Hematopoietic multipotent progenitor cell treated with erythropoietin and hydrocortisone succinate and interleukin-3 and kit ligand, for 17 days (in vitro differentiated cells): ENCODE results near the gene CTU2.

Source experiments
- DNase-seq: peaks from one replicate; pipeline ENCODE4 v3.0.0-alpha.2; 2015; ENCODE audit warnings: low spot score

Gene CTU2

DNA sequence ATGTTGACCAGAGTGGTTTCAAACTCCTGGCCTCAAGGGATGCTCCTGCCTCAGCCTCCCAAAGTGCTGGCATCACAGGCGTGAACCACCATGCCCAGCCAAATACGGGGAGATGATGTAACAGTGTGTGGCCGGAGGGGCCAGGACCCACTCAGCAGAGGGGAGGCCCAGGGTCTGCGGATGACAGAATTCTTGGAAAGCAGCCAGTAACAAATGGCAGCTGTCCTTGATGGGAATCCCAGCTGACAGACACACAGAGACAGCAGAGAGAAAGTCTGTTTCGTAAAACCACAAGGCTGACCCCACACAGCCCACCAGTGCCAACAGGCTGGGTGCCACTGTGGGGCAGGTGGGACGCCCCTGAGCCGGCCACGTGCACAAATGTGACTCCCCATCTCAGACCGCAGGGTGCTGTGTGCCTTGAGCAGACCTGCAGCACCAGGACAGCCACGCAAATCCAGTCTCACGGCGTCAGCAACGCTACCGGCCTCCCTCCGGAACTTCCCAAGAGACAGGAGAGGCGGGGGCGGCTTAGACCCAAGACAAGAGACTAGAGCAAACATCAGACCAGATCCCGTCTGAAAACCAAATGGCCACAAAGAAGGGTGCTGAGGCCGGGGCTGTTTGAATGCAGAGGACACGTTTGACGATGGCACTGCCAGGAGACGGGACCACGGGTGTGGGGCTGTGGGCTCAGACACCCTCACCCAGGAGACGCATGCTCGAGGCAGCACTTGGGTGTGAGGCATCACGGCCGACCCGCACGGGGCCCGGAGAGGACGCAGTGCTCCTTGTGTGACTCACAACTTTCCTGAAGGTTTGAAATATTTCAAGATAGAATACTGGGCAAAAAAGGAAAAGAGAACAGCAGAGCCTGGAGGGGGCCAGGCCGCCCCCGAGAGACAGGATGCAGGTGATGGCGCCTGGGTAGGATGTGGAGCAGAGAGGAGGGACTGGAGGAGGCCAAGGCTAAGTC, 24.6 kb downstream of the CTU2 start:
- DNase-seq: no peak

DNA sequence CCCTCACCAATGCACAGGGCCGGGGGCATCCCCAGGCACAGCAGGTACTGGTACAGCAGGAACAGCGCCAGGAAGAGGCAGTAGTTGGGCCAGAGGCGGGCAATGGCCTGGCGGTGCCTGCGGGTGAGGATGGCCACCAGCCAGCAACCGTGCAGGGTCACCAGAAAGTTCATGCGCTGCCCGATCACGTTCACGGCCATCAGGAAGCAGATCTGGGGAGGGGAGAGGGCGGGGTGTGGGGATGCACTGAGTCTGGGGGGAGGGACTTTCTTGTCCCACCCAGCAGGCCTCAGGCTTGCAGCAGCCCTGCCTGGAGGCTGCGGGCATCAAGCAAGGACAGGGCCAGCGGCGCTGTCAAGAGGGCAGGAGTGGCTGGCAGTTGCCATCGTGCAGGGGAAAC, 25.4 kb downstream of the CTU2 start:
- DNase-seq: no peak

DNA sequence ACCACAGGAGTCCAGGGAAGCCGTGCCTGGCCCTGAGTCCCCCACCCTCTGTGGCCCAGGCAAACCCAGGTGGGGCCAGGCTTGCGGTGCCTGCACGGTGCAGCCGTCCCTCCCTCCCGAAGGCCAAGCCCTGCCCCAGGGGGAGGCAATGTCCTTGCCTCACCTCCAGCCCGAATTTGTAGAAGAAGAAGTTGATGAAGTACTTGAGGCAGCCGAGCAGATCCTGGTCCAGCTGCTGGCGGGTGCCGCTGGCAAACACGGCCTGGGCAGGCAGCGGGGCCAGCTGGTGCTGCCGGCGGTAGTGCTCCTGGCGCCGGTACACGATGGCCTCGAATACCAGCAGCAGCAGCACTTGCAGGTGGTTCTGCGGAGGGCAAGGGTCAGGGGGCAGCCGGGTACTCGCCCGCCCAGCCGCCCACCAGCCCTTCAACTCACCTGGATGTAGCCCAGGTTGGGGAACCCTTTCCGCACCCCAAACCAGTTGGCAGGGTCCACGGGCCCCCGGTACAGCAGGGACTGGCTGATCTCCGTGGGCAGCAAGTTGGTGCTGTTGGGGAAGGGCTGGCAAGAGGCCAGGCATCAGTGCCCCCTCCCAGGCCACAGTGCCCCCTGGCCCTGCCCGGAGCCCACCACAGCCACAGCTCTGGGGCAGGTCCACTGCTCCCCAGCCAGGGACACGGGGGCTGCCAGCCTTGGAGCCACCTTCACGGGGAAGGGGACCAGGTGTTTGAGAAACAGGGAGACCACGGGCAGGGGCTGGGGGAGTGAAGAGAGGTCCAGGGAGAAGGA, 26.1 kb downstream of the CTU2 start:
- no peak for DNase-seq

DNA sequence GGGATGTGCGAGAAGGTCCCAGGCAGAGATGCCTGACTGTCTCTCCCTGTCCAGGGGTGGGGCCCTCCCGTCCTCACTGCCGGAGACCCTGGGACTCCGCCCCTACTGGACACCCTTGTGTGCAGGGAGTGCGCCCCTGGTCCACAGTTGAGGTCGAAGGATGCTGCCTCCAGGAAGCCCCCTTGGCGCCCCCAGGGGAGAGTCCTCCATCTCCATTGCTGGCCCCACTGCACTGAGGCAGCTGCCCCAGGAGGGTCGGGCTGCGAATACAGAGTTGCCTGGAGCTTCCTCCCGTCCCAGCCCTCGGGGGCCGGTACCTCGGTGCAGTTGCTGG, 26.6 kb downstream of the CTU2 start:
- no peak for DNase-seq

DNA sequence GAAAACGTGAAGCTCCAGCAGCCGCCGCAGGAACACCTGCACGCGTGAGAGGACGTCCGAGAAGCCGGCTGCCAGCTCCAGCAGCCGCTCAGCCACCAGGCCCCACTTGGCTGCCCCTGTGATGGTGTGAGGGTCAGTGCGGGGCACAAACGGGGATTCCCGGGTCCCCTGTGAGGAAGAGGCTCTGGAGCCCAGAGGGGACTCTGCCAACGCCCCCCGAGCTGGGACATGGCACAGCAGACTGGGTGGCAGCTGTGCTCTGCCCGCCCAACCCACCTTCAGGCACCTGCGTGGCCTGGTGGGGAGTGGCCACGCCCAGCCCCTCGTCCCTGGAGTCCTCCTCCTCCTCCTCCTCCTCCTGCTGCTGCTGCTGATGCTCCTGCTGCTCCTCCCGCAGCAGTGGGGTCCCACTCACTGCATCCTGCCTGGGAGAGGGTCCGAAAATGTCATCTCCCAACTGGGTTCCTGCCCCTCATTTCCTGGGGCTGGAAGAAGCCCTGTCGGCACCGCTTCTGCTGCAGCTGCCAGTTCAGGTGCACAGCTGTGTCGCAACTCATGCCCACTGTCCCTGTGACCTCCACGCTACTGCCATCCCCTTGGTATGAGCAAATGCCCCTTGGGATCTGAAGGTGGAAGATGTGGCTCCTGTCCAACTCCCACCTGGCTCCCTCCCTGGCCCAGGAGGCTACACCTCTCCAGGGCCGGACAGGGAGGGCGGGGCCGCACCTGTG, 27.5 kb downstream of the CTU2 start:
- no peak for DNase-seq

DNA sequence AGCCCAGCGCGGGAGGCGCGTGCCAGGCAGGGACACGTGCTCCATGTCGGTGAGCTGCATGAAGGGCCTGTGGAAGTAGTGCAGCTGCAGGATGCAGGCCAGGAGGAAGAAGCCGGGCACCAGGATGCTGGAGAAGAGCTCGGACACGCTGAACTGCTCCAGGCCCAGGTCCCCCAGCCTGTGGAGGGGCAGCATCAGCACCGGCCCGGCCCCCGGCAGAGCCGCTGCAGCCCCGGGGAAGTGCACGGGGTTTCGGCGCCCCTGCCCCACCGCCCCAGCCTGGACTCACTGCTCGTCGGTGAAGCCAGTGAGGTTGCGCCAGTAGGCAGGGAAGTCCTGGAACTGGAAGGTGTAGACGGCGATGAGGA, 28.0 kb downstream of the CTU2 start:
- DNase-seq: no peak

DNA sequence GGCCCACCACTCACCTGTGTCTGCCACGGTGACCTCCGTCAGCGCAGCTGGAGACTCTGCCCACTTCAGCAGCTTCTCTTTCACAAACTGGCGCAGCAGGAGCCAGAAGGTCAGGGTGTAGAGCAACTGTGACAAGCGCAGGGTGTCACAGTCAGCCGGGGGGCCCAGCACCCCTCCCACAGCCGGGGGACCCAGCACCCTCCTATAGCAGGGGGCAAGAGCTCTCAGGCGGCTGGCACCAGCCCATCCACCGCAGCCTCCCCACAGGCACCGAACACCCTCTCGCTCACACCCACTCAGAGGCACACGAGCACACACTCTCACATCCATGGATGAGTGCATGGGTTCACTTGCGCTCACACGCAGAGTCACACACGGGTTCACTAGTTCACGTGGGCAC, 28.8 kb downstream of the CTU2 start:
- DNase-seq: no peak

DNA sequence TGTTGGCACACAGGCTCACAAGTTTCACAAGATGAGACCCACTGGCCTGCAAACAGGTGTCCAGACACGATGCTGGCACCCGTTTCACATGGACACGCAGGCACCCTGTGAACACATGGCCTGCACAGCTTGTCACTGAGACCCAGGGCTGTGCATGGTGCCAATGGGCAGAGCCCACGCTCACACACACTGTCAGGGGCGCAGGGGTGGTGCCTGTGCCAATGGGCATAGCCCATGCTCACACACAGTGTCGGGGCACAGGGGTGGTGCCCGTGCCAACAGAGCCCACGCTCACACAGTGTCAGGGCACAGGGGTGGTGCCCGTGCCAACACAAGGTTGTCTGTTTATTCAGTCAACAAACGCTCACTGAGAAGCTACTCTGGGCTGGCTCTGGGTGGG, 29.3 kb downstream of the CTU2 start:
- DNase-seq: no peak

DNA sequence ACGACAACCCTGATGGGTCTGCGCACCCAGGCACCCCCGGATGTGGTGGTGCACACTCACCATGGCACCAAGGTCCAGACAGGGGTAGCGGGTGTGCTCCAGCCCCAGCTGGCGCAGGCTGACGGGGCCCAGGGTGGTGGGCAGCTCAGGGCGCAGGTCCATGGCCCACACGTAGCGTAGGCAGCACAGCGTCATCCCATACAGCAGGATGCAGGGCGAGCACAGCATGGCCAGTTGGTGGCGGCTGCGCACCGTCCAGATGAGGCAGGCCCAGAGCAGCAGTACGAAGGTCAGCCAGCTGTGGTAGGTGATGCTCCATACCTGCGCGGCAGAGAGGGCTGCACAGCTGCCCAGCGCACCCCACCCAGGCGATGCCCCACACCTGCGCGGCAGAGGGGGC, 29.8 kb downstream of the CTU2 start:
- DNase-seq: no peak

DNA sequence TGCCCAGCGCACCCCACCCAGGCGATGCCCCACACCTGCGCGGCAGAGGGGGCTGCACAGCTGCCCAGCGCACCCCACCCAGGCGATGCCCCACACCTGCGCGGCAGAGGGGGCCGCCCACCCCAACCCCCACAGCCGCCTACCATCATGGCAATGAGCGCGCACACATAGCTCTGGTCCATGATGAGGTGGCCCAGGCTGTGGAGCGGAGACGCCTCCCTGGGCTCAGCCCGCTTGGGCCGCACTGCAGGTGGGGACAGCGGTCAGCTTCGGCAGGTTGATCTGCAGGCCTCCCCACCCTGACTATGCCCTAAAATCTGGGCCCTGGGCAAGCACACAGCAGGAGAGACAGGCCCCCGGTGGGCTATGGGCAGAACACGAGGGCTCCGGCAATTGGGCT, 30.2 kb downstream of the CTU2 start:
- DNase-seq: no peak

DNA sequence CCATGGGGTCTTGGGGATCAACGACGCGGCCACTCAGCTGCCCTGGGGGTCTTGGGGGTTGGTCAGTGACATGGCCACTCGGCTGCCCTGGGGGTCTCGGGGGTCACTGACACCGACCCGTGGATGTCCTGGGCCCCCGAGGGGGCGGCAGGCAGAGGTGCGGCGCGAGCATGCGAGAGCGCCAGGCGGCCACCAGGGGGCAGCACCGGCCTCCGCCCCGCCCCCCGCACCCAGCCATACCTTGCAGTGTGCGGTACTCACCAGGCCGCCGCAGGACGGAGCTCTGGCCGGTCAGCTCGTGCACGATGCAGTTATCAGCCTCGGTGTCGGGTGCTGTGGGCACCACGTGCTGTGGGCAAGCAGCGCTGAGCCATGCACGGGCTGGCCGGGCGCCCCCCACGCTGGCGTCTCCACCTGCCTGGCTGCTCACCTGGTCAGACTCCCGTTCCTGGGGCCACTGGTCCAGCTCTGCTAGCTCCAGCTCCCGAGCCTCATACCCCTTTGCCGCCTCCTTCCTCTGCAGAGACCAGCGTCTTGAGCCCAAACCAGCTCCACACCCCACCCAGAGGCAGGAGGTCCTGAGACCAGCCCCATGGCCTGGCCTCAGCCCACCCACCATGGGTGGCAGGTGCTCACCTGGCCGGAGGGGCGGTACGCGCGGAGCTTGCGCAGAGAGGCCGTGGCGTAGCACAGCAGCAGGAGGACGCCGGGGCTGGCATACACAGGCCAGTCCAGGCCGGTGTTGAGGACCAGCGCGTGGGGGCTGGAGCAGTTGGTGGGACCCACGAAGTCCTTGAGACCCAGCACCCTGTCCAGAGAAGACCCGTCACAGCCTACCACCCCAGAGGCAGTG, 31.2 kb downstream of the CTU2 start:
- DNase-seq: peak; percentile 81

DNA sequence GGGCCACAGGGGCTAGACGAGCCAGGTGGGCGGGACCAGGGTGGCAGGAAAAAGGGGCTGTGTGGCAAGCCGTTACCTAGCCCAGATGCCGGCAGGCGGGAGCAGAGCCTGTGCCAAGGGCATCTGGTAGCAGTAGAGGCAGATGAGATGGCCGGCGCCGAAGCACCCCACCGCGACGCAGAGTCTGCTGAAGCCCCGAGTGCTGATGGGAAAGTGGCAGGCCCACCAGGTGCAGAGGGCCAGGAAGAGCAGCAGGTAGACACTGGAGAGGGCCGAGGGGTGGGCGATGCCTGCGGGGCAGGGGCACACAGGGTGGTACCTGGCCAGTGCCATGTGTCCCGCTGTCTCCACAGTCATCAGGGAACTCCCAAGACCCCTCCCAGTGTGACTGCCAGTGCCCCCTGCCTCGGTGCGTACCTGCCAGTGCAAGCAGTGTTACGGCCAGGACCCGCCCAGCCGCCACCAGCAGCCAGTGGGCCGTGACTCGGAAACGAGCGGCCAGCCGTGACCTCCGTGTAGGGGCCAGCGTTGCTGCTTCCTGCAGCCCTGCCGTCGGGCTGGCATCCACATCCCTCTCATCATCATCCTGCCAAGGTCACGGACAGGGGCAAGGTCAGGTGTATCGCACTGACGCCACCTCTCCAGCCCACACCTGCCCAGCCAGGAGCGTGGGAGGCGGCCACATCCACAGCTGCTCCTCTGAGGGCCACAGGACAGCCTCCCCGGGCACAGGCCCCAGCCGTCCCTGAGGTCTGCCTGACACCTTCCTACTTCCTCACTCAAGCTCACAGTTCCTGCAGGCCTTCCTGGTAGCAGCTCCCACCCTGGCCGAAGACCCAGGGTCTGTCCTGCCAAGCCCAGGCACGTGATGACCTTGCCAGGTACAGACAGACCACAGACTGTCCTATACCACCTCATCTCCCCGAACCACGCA, 32.1 kb downstream of the CTU2 start:
- DNase-seq: no peak

DNA sequence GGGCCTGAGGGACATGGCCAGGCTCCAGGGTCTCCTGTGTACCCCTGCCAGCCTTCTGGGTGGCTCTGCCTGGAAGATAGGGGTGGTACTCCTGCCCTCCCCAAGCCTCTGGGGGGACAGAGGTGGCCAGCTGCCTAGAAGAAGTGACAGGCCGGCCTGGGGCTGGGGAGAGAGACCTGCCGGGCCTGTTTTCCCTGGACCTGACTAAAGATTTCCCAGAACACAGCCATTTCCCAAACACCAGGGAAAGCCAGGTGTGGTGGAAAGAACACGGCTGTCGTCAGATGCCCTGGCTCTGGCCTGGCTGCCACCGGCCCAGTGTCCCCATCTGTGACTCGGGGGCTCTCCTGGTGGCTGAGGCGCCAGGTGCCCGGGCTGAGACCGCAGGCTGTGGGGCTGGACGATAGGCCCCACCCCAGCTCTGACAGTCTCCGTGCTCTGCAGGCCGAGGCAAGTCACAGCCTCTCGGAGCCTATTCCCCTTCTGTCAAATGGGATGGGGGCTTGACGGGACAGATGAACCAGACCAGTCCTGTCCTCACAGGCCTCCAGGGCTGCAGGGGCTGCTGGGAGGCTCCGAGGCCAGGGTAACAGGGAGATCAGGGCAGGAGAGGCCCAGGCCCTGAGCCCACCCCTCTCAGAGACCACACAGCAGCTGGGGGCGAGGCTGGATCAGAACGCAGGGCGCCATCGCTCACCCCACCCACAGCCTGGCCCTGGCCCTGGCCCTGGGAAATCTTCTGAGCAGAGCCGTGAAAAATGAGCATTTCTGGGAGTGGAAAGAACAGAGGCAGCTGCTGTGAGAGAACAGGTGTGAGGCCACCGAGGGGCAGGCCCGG, 33.1 kb downstream of the CTU2 start:
- DNase-seq: no peak

DNA sequence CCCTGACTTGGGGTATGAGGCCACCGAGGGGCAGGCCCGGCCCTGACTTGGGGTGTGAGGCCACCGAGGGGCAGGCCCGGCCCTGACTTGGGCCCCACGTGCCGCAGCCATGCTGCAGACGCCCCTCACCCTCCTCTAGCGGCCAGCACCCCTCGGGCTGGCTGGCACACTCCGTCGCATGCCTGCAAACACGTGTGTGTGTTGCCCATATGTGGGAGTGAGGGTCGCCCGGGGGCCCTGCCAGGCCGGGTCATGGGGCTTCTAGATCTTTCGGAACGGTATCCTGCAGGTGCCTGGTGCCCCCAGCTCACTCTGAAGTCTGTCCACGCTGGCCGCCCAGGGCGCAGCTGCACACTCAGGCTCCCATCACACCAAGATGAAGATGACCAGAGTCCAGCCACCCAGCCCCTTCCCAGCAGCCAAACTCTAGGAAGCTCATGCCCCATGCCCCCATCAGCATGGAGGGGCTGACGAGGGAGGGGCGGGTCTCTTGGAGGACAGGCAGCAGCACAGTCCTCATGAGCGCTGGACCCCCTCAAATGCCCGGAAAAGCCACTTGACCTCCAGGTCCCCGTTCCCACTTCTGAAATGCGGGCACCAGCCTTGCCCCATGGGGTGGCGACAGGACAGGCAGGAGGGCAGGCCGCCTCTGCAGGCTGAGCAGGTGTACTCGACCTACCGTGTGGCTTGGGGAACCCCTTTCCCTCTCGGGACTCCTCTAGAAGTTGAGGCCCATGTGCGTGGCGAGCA, 33.8 kb downstream of the CTU2 start:
- no peak for DNase-seq

DNA sequence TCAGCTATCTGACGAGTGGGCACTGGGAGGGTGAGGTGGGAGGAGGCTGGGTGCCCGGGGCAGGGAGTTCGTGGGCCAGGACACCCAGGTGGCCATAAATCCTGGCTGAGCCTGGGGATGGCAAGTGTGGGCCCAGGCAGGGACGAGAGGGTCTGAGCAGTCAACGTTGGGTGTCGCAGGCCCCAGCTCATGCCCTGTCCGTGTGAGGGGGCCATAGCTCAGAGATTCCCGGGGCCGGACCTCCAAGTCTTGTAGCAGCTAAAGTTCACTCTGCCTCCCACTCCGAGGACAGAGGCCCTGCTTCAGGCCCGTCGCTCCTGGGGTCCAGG, 34.4 kb downstream of the CTU2 start:
- DNase-seq: no peak

DNA sequence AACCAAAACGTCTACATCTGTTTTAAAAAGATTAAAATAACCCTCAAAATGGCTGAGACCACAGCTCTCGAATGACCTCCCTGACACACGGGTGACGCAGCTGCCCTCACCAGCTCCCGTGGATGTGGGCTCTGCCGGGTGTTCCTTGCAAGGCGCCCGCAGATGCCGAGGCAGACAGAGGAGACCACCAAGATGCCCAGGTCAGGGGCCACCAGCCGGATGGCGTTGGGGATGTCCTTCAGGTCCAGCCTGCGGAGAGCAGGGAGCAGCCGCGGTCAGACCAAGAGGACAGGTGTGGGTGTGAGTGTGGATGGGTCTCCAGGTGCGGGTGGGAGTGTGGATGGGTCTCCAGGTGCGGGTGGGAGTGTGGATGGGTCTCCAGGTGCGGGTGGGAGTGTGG, 35.1 kb downstream of the CTU2 start:
- DNase-seq: no peak

DNA sequence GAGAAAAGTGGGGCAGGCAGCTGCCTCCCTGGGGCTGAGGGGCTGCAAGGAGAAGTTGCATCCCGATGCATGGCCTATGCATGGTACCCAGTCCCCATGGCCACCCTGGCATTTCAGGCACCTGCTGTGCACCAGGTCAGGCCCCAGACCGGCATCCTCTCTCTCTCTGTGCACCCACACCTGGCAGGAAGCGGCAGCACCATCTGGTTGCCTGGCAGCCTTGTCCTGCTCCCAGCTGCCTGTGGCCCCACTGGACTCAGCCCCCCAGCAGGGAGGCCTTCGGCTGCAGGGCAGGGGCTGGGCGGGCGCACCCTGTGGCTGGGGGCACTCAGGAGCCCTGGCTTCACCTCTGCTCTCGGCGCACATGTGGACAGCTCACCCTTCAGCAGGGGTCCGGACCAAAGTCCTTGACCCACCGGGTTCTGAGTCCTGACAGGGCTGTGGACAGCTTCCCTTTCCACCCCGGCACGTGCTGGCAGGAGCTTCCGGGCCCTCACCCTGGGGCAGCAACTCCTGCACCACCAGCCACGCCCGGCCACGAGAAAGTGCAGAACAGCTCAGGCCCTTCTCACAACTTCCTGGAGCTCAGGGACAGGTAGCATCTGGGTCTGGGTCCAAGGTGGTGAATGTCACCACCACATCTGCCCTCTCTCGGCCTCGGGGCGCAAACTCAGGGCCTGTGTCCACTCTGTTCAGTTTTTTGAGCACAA, 36.7 kb downstream of the CTU2 start:
- DNase-seq: no peak
